Gastroesophageal sphincter (tissue), 4 donors: ENCODE data around the gene GUCA1A. TPM values are rescaled to one million over a fixed set of nuclear protein-coding genes. Genes with fewer than 3 reads are reported as not detected.

Experiments
- ATAC-seq: fragments of 150-250 bp; one replicate; pipeline ENCODE4 v1.9.1; 2016; ENCODE audit warnings: mild to moderate bottlenecking, moderate library complexity
- H3K27ac ChIP-seq, 4 donors: fragments of 200-600 bp; sonication (generic) in 3 of 4; 1 replicate in 3 of 4; 2 replicates in 1 of 4; pipeline ENCODE4 v1.5.1; 2016 to 2019
- H3K27me3 ChIP-seq: fragments of 200-600 bp; sonication (generic); one replicate; pipeline ENCODE4 v1.5.1; 2019
- H3K36me3 ChIP-seq, 2 donors: fragments of 200-600 bp; sonication (generic); one replicate each; pipeline ENCODE4 v1.5.1; 2019; ENCODE audit warnings: control low read depth in 1 of 2
- H3K4me1 ChIP-seq, 3 donors: fragments of 200-600 bp; sonication (generic); 1 replicate in 2 of 3; 2 replicates in 1 of 3; pipeline ENCODE4 v1.5.1; 2016 to 2019; ENCODE audit warnings: control low read depth in 2 of 3
- H3K4me3 ChIP-seq, 2 donors: fragments of 200-600 bp; sonication (generic); one replicate each; pipeline ENCODE4 v1.5.1; 2019; ENCODE audit warnings: mild to moderate bottlenecking in 1 of 2, moderate library complexity in 1 of 2
- H3K9me3 ChIP-seq, 3 donors: fragments of 200-600 bp; sonication (generic); one replicate each; pipeline ENCODE4 v1.5.1; 2017 to 2019; ENCODE audit warnings: control low read depth in 2 of 3
- CTCF ChIP-seq, 4 experiments: fragments of 200-600 bp in 2 of 4; fragments of 450-650 bp in 2 of 4; sonication (generic) in 1 of 4; IDR thresholded peaks; one replicate each; pipeline ENCODE4 v1.5.1; 2017 to 2019; ENCODE audit warnings: antibody characterized with exemption in 4 of 4, mild to moderate bottlenecking in 2 of 4, moderate library complexity in 2 of 4
- EP300 ChIP-seq: sonication (generic); formaldehyde crosslinking; IDR thresholded peaks from one replicate; pipeline ENCODE4 v1.6.1; 2017; ENCODE audit warnings: antibody characterized with exemption, mild to moderate bottlenecking
- POLR2A ChIP-seq, 2 donors: fragments of 450-650 bp; IDR thresholded peaks; one replicate each; pipeline ENCODE4 v1.6.1; 2017; ENCODE audit warnings: antibody characterized with exemption in 2 of 2, mild to moderate bottlenecking in 2 of 2, moderate library complexity in 1 of 2
- POLR2AphosphoS5 ChIP-seq: sonication (generic); formaldehyde crosslinking; IDR thresholded peaks from one replicate; pipeline ENCODE4 v1.6.1; 2017; ENCODE audit warnings: antibody characterized with exemption
- WGBS, 2 donors: methylation state at CpG; one replicate each; pipeline ENCODE4 v1.1.5; 2018; ENCODE audit warnings: low coverage in 1 of 2; 5-methylcytosine and 5-hydroxymethylcytosine counted together
- total RNA-seq, 4 donors: library from RNA; depleted of rRNA; stranded (reverse); fragments of >200 nt; gene quantifications; one replicate each; pipeline ENCODE4 v1.1.0, GENCODE V29; 2016

GUCA1A gene
- total RNA-seq, 4 donors from 2014 or later: 0.46 TPM; not detected in 3

- Histone ChIP-seq H3K27ac (peak overlapping the region in 1 of 4 donors; percentile 36), H3K9me3 (no peaks in the 10 kb centered on the region), H3K4me3 (no peak overlapping the region), H3K36me3 (peaks cover 0 to 41% of the 10 kb centered on the region in 2 donors), H3K4me1 (peaks cover 0 to 15% (median 0%) of the 10 kb centered on the region in 3 donors), H3K27me3 (no peaks in the 10 kb centered on the region)
- TF ChIP-seq EP300: no peak
- TF ChIP-seq CTCF (IDR thresholded peaks at IDR 0.05): no peak
- TF ChIP-seq POLR2A (IDR thresholded peaks at IDR 0.05): no peak
- TF ChIP-seq POLR2AphosphoS5: no peak
- ATAC-seq: no peak
- WGBS, 2 donors: 33 to 68% methylated on average over 2 to 3 of the region's 3 CpGs
These were observed 53.0 kb downstream of the GUCA1A start for GRCh38 chr6:42226161-42226611.

GRCh38 chr6:42226645-42227143 is 53.5 kb downstream of the GUCA1A start:
- peaks cover 0 to 46% of the 10 kb centered on the region in 2 donors for H3K36me3 ChIP-seq
- H3K27me3 ChIP-seq: no peaks in the 10 kb centered on the region
- H3K9me3 ChIP-seq: no peaks in the 10 kb centered on the region
- no peak overlapping the region for H3K4me3 ChIP-seq
- ATAC-seq: no peak
- TF ChIP-seq POLR2A (IDR thresholded peaks at IDR 0.05): no peak
- 11 to 43% methylated on average over 1 of the region's 8 CpGs for WGBS, 2 donors
- H3K27ac ChIP-seq: peak overlapping the region in 2 of 4 donors; percentile 1 to 24
- peaks cover 0 to 15% (median 0%) of the 10 kb centered on the region in 3 donors for H3K4me1 ChIP-seq

- no peaks in the 10 kb centered on the region for H3K9me3 ChIP-seq
- WGBS, 2 donors: 79 to 97% methylated on average over 3 to 7 of the region's 9 CpGs
- peaks cover 0 to 51% of the 10 kb centered on the region in 2 donors for H3K36me3 ChIP-seq
- H3K4me1 ChIP-seq: peaks cover 0 to 15% (median 0%) of the 10 kb centered on the region in 3 donors
- H3K4me3 ChIP-seq: no peak overlapping the region
- no peaks in the 10 kb centered on the region for H3K27me3 ChIP-seq
- ATAC-seq: no peak
- no peak for TF ChIP-seq EP300
- peak overlapping the region in 1 of 4 donors; percentile 1 for H3K27ac ChIP-seq
These were observed 54.1 kb downstream of the GUCA1A start for GRCh38 chr6:42227173-42227850.

- no peak for TF ChIP-seq CTCF (IDR thresholded peaks at IDR 0.05)
- no peak for TF ChIP-seq POLR2A (IDR thresholded peaks at IDR 0.05)
- TF ChIP-seq EP300: no peak
- H3K36me3 ChIP-seq: peaks cover 0 to 59% of the 10 kb centered on the region in 2 donors
- no peak overlapping the region for H3K4me3 ChIP-seq
- no peak for ATAC-seq
- WGBS, 2 donors: 76 to 86% methylated on average over 3 to 9 of the region's 15 CpGs
- H3K27ac ChIP-seq: no peak overlapping the region
- H3K9me3 ChIP-seq: no peaks in the 10 kb centered on the region
- H3K27me3 ChIP-seq: no peaks in the 10 kb centered on the region
- H3K4me1 ChIP-seq: peaks cover 0 to 15% (median 0%) of the 10 kb centered on the region in 3 donors
These were observed 55.1 kb downstream of the GUCA1A start for GRCh38 chr6:42228305-42228704.

Other genes starting within 250 kb of the GUCA1A start
- gene CCND3, start 231.6 kb upstream of the GUCA1A start, total RNA-seq: 100 to 1,000 TPM; 103 to 212 (median 145) TPM
- gene TAF8, start 122.8 kb upstream of the GUCA1A start, total RNA-seq: 10 to 100 TPM; 16.8 to 33.6 (median 24.2) TPM
- gene C6orf132, start 30.7 kb upstream of the GUCA1A start, total RNA-seq: 10 to 100 TPM in 1 of 4 donors, 1 to 10 TPM in 2, under 1 TPM in 1; 0.93 to 12.1 (median 1.4) TPM
- 1 to 10 TPM in 1 of 4 donors, under 1 TPM in 2, not detected in 1; 0.62 to 1.8 (median 0.81) TPM for gene GUCA1B, start 21.6 kb downstream of the GUCA1A start, total RNA-seq
- gene MRPS10, start 44.5 kb downstream of the GUCA1A start, total RNA-seq: 10 to 100 TPM; 29.2 to 45.1 (median 34.8) TPM